Neural cell (in vitro differentiated cells): Measurements from ENCODE around the gene NDNF. TPM values are rescaled to one million over a fixed set of nuclear protein-coding genes. Genes with fewer than 3 reads are reported as not detected.

ENCODE experiments used
- H2AFZ ChIP-seq: fragments of 200-600, 300-800 bp; sonication (generic), shearing (Covaris generic); 2 replicates; pipeline ENCODE4 v1.6.0; 2014; ENCODE audit warnings: low read depth, mild to moderate bottlenecking, antibody characterized with exemption, low read length, moderate library complexity
- H3F3A ChIP-seq: fragments of 200-600 bp; shearing (Covaris generic); 2 replicates; pipeline ENCODE4 v1.6.1; 2016; ENCODE audit warnings: mild to moderate bottlenecking, moderate library complexity, mixed read lengths, antibody characterized with exemption, low read length; ENCODE audit not compliant: insufficient read depth, poor library complexity, severe bottlenecking
- H3K27ac ChIP-seq: fragments of 200-600, 300-800 bp; sonication (generic), shearing (Covaris generic); 2 replicates; pipeline ENCODE4 v1.5.1; 2014; ENCODE audit warnings: mild to moderate bottlenecking, low read length, moderate library complexity
- H3K27me3 ChIP-seq: fragments of 300-800, 200-600 bp; sonication (generic), shearing (Covaris generic); 2 replicates; pipeline ENCODE4 v1.6.0; 2014; ENCODE audit warnings: mild to moderate bottlenecking, low read depth, low read length, moderate library complexity; ENCODE audit not compliant: insufficient read depth
- H3K36me3 ChIP-seq: fragments of 300-800, 200-600 bp; sonication (generic), shearing (Covaris generic); 2 replicates; pipeline ENCODE4 v1.5.1; 2014; ENCODE audit warnings: mild to moderate bottlenecking, antibody characterized with exemption, low read length, moderate library complexity; ENCODE audit not compliant: insufficient read depth
- H3K4me2 ChIP-seq: fragments of 300-800, 200-600 bp; sonication (generic), shearing (Covaris generic); 2 replicates; pipeline ENCODE4 v1.6.0; 2014; ENCODE audit warnings: mild to moderate bottlenecking, low read length
- H3K4me3 ChIP-seq: fragments of 300-800, 200-600 bp; sonication (generic), shearing (Covaris generic); 2 replicates; pipeline ENCODE4 v1.5.1; 2014; ENCODE audit warnings: mild to moderate bottlenecking, low read length, moderate library complexity
- H3K79me2 ChIP-seq: fragments of 200-600 bp; shearing (Covaris generic); replicated peaks from 2 replicates; pipeline ENCODE4 v1.6.0; 2014; ENCODE audit warnings: mild to moderate bottlenecking, low read length, moderate library complexity; ENCODE audit not compliant: insufficient read depth
- H3K9ac ChIP-seq: fragments of 300-800, 200-600 bp; sonication (generic), shearing (Covaris generic); 2 replicates; pipeline ENCODE4 v1.6.1; 2016; ENCODE audit warnings: mild to moderate bottlenecking, low read length, mixed read lengths
- H3K9me2 ChIP-seq: fragments of 200-600 bp; shearing (Covaris generic); 2 replicates; pipeline ENCODE4 v1.6.1; 2016; ENCODE audit warnings: mild to moderate bottlenecking, low read length, mixed read lengths; ENCODE audit not compliant: insufficient read depth
- H3K9me3 ChIP-seq: fragments of 200-600, 300-800 bp; sonication (generic), shearing (Covaris generic); 2 replicates; pipeline ENCODE4 v1.6.1; 2016; ENCODE audit warnings: mild to moderate bottlenecking, mixed run types, low read length, moderate library complexity, mixed read lengths
- H4K20me1 ChIP-seq: fragments of 200-600 bp; shearing (Covaris generic); 2 replicates; pipeline ENCODE4 v1.6.1; 2016; ENCODE audit warnings: mild to moderate bottlenecking, mixed run types; ENCODE audit not compliant: insufficient read depth
- CTCF ChIP-seq: fragments of 450-650 bp; IDR thresholded peaks from 2 replicates; pipeline ENCODE4 v1.5.1; 2014; ENCODE audit warnings: antibody characterized with exemption, mild to moderate bottlenecking, moderate library complexity; ENCODE audit not compliant: poor library complexity, severe bottlenecking
- EP300 ChIP-seq: fragments of 450-650 bp; conservative IDR thresholded peaks from 2 replicates; pipeline ENCODE4 v1.6.1; 2014; ENCODE audit warnings: antibody characterized with exemption, mild to moderate bottlenecking, moderate library complexity; ENCODE audit not compliant: poor library complexity, severe bottlenecking
- EZH2 ChIP-seq: fragments of 200-600, 300-800 bp; shearing (Covaris generic), sonication (generic); IDR thresholded peaks from 2 replicates; pipeline ENCODE4 v1.6.1; 2014; ENCODE audit warnings: antibody characterized with exemption, low read length, borderline replicate concordance, mild to moderate bottlenecking; ENCODE audit not compliant: insufficient read depth, poor library complexity, severe bottlenecking
- MXI1 ChIP-seq: fragments of 450-650 bp; conservative IDR thresholded peaks from 2 replicates; pipeline ENCODE4 v1.6.1; 2014; ENCODE audit warnings: antibody characterized with exemption, mild to moderate bottlenecking; ENCODE audit not compliant: poor library complexity, severe bottlenecking
- POLR2AphosphoS5 ChIP-seq: IDR thresholded peaks from 2 replicates; pipeline ENCODE4 v1.6.1; 2012
- RAD21 ChIP-seq: fragments of 450-650 bp; conservative IDR thresholded peaks from 2 replicates; pipeline ENCODE4 v1.6.1; 2014; ENCODE audit warnings: antibody characterized with exemption, mild to moderate bottlenecking, moderate library complexity
- SMC3 ChIP-seq: fragments of 450-650 bp; conservative IDR thresholded peaks from 2 replicates; pipeline ENCODE4 v1.6.1; 2014; ENCODE audit warnings: antibody characterized with exemption, mild to moderate bottlenecking, moderate library complexity; ENCODE audit not compliant: poor library complexity
- TAF1 ChIP-seq: IDR thresholded peaks from 2 replicates; pipeline ENCODE4 v1.6.1; 2012; ENCODE audit warnings: low read depth
- polyA plus RNA-seq: library from polyadenylated mRNA; depleted of rRNA; stranded (reverse); fragments of >200 nt; gene quantifications from 2 replicates; pipeline ENCODE4 v1.2.3, GENCODE V29; 2014
- TF ChIP-seq, protein P1 (sequence below): IDR thresholded peaks from 2 replicates; pipeline ENCODE4 v1.6.1; 2012; ENCODE audit warnings: borderline replicate concordance

NDNF gene
- polyA plus RNA-seq, 1 donor from 2014 or later: 4.3 TPM

DNA sequence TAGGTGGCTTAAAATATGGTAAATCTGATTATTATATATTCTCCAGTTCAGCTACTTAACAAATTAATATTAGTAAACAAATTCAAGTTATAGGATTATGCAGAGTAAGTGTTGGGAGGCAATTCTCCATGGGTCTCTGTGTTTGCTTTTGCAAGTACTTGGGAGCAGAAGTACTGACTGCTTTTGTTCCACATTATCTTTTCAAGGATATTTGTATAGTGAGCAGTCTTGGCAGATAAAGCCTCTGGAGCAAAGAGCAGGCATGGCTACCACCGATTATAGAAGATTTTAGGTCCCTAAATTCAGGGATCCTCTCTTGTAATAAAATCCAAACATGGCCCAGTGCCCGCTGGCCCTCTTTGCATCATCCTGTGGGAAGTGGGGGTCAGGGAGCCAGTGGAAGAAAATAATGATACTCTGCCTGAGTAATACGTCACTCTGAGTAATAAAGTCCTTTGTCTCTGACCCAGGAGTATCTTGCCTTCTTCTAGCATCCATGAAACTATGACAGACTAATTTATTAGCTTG is 23.2 kb downstream of the NDNF start:
- H3K9me2 ChIP-seq: no peaks in the 10 kb centered on the region

DNA sequence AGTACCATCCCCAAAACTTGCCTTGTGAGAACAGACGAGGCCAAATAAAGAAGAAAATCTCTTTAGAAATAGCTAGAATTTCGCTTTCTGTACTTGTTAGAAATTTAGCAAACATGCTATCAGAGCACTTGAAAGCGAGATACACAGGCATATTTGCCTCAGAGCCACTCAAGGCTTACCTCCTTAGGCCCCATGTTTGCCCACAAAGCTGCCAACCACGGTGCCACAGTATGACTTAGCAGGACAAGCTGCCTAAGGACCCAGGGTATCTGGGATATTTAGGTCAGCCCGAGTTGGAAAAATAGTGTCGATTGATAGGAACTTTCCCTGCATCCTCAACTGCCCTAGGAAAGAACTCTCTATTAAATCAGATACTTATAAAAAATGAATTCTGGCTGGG is 24.2 kb downstream of the NDNF start:
- Histone ChIP-seq H3K4me3 (no peak overlapping the region), H3K9ac (no peak overlapping the region), H3K79me2 (no peaks in the 10 kb centered on the region), H3K4me2 (no peak overlapping the region), H2AFZ (no peak overlapping the region), H3K36me3 (no peaks in the 10 kb centered on the region), H3K9me2 (no peaks in the 10 kb centered on the region), H3K9me3 (no peaks in the 10 kb centered on the region), H3F3A (no peaks in the 10 kb centered on the region), H4K20me1 (no peaks in the 10 kb centered on the region), H3K27me3 (no peaks in the 10 kb centered on the region), H3K27ac (no peak overlapping the region)
- TF ChIP-seq POLR2AphosphoS5 (no peak), EP300 (no peak), SMC3 (no peak), TAF1 (no peak), MXI1 (no peak), RAD21 (no peak), EZH2 (no peak), CTCF (no peak)
- TF ChIP-seq, protein P1, sequence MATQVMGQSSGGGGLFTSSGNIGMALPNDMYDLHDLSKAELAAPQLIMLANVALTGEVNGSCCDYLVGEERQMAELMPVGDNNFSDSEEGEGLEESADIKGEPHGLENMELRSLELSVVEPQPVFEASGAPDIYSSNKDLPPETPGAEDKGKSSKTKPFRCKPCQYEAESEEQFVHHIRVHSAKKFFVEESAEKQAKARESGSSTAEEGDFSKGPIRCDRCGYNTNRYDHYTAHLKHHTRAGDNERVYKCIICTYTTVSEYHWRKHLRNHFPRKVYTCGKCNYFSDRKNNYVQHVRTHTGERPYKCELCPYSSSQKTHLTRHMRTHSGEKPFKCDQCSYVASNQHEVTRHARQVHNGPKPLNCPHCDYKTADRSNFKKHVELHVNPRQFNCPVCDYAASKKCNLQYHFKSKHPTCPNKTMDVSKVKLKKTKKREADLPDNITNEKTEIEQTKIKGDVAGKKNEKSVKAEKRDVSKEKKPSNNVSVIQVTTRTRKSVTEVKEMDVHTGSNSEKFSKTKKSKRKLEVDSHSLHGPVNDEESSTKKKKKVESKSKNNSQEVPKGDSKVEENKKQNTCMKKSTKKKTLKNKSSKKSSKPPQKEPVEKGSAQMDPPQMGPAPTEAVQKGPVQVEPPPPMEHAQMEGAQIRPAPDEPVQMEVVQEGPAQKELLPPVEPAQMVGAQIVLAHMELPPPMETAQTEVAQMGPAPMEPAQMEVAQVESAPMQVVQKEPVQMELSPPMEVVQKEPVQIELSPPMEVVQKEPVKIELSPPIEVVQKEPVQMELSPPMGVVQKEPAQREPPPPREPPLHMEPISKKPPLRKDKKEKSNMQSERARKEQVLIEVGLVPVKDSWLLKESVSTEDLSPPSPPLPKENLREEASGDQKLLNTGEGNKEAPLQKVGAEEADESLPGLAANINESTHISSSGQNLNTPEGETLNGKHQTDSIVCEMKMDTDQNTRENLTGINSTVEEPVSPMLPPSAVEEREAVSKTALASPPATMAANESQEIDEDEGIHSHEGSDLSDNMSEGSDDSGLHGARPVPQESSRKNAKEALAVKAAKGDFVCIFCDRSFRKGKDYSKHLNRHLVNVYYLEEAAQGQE: no peak

More for the DNA sequence above, 23.2 kb downstream of the NDNF start:
- H3K27ac ChIP-seq: no peak overlapping the region
- H2AFZ ChIP-seq: no peak overlapping the region
- H3K36me3 ChIP-seq: no peaks in the 10 kb centered on the region
- H3K27me3 ChIP-seq: no peaks in the 10 kb centered on the region
- H3K79me2 ChIP-seq: no peaks in the 10 kb centered on the region
- no peaks in the 10 kb centered on the region for H3K9me3 ChIP-seq
- H3K9ac ChIP-seq: no peak overlapping the region
- no peaks in the 10 kb centered on the region for H4K20me1 ChIP-seq
- H3F3A ChIP-seq: no peaks in the 10 kb centered on the region
- TF ChIP-seq TAF1 (no peak), MXI1 (no peak), EP300 (no peak), CTCF (no peak), SMC3 (no peak)
- TF ChIP-seq, protein P1: no peak
- no peak overlapping the region for H3K4me2 ChIP-seq
- H3K4me3 ChIP-seq: no peak overlapping the region
